Activated gamma-delta T cell (primary cell): ENCODE measurements around the gene ELOVL2.

Experiments
- DNase-seq: peaks from one replicate; lab custom pipeline; 2025; lab: John Stamatoyannopoulos, UW

ELOVL2 gene

DNA sequence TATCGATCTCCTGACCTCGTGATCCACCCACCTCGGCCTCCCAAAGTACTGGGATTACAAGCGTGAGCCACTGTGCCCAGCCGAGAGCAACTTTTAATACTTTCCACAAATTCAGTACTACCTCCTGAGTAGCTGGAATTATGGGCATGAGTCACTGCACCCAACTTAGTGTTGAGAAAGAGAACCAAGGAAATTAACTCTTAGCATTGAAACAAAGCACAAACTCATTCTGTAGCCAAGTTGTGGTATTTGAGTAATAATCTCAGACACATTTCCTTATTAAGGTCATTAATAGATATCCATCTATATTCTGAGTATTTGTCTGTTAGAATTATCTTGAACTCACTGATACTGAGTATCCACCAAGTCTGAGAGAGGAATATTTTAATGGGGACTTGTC is 14.3 kb upstream of the ELOVL2 start:
- DNase-seq = no peak

GRCh38 chr6:11056871-11057270 is 12.8 kb upstream of the ELOVL2 start:
- DNase-seq = no peak

DNA sequence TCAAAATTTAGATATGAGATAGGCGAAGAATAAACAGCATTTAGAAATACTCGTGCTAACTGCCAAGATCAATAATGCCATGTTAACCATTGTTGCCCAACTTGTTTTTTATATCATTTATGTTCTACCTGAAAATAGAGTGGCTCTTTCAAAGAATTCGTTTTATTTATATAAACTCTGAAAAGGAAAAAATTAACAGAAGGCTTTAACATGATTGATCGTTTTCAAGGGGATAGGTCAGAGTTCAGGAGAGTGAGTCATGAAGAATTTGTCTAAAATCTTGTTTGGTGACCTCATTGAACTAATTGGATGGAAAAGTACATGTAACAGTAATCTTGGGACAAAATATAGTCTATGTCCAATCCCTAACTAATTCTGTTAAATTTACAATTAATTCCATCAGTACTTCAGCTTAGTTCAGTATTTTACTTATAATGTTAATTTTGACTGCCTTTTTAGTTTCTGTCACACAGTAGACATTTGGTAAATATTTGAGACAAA is 11.1 kb upstream of the ELOVL2 start:
- no peak for DNase-seq

- no peak for DNase-seq
Measured at GRCh38 chr6:11054722-11055121, 10.6 kb upstream of the ELOVL2 start.

- no peak for DNase-seq
Measured at GRCh38 chr6:11053307-11053706, 9.2 kb upstream of the ELOVL2 start.

DNA sequence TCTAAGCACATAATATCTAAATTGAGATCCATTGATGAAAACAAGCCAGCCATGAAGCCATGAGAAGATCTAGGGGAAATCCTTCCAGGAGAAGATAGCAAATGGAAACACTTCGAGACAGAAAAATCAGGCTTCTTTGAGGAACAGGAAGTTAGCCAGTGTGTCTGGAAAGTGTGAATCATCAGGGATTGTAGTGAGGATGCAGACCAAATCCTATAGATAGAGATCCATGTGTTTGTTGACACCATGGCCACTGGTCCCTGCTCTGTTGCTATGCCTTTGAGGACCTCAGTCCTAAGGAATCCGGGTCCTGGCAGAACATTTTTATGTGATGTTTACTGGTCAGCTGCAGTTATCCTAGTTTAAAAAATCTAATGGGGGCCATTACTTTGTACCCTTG is 6.6 kb upstream of the ELOVL2 start:
- DNase-seq = no peak

DNA sequence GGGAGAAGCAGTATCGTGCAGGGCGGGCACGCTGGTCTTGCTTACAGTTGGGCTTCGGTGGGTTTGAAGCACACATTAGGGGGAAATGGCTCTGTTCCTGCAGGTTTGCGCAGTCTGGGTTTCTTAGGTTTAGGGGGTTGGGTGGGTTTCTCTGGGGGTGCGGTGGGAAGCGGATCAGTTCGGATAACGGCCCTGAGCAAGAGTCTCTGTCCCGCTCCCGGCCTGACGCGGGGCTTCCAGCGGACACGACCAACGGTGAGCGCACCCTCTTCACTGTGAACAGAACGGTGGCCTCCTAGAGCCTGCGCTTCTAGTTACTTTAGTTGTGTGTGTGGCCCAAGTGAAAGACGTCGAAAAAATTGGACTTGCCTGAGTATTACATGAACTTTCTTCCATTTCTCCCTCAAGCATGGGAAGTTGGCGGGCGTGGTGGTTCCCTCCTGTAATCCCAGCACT is 635 bp upstream of the ELOVL2 start:
- no peak for DNase-seq

DNA sequence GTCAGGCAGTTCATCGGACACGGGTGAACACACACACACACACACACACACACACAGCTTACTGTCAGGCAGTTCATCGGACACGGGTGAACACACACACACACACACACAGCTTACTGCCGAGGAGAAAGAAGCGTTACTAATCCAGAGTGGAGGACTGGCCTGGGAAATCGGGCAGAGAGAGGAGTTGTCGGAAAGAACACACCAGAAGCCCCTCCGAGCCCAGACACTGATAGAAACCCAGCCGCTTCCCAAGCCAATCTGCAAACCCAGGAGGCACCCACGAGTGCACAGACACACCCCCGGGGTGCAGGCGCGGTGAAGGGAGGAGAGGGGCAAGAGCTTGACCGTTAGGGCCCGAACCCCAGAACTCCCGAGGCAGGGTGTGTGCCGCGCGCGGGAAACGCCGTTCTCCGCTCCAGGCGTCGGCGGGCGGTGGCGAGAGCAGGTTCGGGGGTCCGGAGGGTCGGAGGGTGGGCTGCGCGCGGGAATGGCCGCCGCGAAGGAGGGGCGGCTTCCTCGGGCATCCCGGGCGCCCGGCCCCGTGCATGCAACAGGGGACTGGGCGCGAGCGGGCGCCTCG is 636 bp downstream of the ELOVL2 start:
- DNase-seq = no peak

GRCh38 chr6:11042750-11043377 is 1.2 kb downstream of the ELOVL2 start:
- DNase-seq = no peak

- no peak for DNase-seq
Measured at GRCh38 chr6:11042025-11042749, 1.9 kb downstream of the ELOVL2 start.

- no peak for DNase-seq
Measured at GRCh38 chr6:11040134-11040533, 4.0 kb downstream of the ELOVL2 start.

GRCh38 chr6:11039040-11039439 is 5.1 kb downstream of the ELOVL2 start:
- DNase-seq = no peak

- DNase-seq = no peak
Measured at GRCh38 chr6:11036977-11037430, 7.1 kb downstream of the ELOVL2 start.

DNA sequence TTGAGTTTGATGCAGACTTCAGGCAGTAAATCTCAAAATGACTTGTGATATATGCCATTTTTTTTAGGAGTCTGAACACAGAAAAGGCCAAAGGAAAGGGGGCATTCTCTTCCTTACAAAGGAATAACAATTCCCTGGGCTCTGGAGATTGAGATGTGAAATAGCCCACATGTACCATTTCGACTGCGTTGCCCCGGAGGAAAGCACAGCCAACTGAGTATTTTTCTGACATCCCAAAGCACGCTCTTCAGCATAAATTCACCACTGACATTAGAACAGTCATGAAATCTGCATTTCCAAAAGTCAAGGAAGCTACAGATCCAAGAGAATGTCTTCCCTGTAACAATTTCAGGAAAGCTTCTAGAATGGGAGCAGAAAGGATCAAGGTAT is 7.8 kb downstream of the ELOVL2 start:
- DNase-seq = no peak

GRCh38 chr6:11035616-11036350 is 8.3 kb downstream of the ELOVL2 start:
- no peak for DNase-seq

- DNase-seq = no peak
Measured at GRCh38 chr6:11033825-11034224, 10.3 kb downstream of the ELOVL2 start.

DNA sequence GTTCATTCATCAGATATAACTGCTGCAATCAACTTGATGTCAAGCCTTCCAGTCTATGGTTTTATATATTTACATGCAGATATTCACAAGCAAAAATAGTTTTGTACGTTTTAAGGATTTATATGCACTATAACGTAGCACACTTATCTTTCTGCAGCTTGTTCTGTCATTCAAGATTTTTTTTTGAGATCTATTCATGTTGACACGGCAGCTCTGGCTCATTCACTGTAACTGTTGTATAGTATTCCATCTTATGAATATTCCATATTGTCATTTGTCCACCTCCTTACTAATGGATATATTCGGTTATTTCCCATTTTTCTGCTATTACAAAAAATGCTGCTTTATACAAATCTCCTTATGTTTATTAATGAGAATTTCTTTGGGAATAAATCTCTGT is 13.2 kb downstream of the ELOVL2 start:
- no peak for DNase-seq

DNA sequence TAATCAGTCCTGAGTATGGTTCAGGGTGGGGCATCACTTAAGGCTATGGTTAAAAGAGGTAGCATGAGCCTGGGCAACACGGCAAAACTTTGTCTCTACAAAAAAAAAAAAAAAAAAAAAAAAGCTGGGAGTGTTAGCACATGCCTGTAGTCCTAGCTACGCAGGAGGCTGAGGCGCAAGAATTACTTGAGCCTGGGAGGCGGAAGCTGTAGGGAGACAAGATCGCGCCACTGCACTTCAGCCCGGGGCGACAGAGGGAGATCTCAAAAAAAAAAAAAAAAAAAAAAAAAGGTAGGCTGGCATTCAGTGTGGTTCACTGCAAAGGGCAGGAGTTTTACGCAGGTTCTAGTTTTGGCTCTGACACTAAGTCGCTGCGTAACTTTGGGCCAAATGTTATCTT is 15.1 kb downstream of the ELOVL2 start:
- DNase-seq = no peak

GRCh38 chr6:11027565-11028110 is 16.5 kb downstream of the ELOVL2 start:
- DNase-seq = no peak

DNA sequence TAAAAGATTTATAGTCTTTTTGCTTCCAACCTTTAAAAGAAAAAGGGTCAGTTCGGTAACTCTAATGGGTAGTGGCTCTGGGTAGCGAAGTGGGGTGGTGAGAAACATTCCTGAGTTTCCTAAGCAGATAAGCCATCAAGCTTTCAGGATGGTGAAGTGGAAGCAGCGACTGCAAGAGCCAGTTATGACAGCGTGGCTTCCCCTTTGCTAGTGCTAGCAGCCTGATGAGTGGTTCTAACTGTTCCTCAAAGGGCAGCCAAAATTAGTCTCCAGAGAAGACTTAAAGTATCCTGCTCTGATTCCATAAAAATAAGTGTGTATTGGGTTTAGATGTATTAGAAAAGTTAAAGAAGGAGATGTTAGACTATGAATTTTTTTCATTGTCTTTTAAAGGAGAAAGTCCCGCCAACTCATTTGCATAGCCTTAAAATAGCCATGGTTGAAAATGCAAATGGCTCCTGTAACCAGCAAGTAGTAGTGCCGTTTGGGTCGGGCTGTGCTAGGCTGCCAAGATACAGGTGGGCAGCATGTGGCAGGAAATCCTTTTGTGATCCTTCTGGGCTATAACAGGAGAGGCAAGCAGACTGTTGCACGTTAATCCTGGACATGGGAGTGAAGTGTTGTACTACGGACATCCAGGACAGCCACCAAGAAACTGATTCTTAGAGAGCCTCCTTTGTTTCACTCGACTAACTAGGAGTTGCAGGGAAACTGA is 18.0 kb downstream of the ELOVL2 start:
- no peak for DNase-seq

DNA sequence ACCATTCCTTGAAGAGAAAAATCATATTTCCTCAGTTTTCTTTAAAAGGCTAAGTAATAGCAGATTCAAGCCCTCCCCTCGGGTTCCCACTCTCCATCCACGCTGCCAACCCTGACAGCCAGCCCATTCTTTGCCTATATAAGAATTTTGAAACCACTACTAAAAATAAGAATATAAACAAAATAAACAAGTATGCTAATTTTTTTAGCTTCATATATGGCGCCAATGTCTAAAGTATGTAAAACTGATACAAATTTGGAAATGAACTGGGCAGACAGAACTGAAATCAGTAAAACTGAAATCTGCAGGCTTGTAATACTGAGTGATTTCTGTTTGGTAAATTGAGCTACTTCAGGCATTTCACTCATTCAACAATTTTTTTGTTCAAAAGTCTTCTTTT is 19.0 kb downstream of the ELOVL2 start:
- no peak for DNase-seq
